ENCODE measurements around the gene DNAH11. TPM values are rescaled to one million over a fixed set of nuclear protein-coding genes. Genes with fewer than 3 reads are reported as not detected.
"Not testable (repeated sequence)": the region's sequence is repeated elsewhere in the genome, so short reads cannot be mapped to it uniquely, and the experiment has no call there.

The DNAH11 gene
- total RNA-seq, 1 experiment from 2014 or later = 0.39 TPM

- intact Hi-C loops (cut with micrococcal nuclease); H3K27ac ChIP-seq (ENCODE audit: low read depth, low read length); H3K36me3 ChIP-seq (ENCODE audit: control insufficient read depth in 1 of 2, insufficient read depth in 2 of 2, low read length in 2 of 2); H3K27me3 ChIP-seq (ENCODE audit: insufficient read depth, low read length); ATAC-seq; H3K4me2 ChIP-seq (ENCODE audit: low read length); H3K9me3 ChIP-seq (ENCODE audit: control insufficient read depth in 1 of 2, insufficient read depth in 1 of 2, low read depth in 1 of 2, low read length in 2 of 2); RAD21 ChIA-PET (ENCODE audit: low non-redundant PET in 1 of 2, low total read pairs in 2 of 2, uncharacterized antibody in 2 of 2, unreplicated experiment in 2 of 2); H3K9me2 ChIP-seq (ENCODE audit: insufficient read depth); H3K9ac ChIP-seq (ENCODE audit: low read length); H3K79me2 ChIP-seq (ENCODE audit: insufficient read depth, low read length); POLR2A ChIA-PET; H4K20me1 ChIP-seq (ENCODE audit: insufficient read depth); H2AFZ ChIP-seq (ENCODE audit: low read depth, low read length, poor library complexity, severe bottlenecking); DNase-seq (ENCODE audit: low read depth, low spot score); H3K4me3 ChIP-seq (replicated peaks in 1 of 2; ENCODE audit: low read depth in 1 of 2, low read length in 2 of 2); H3K4me1 ChIP-seq (ENCODE audit: control insufficient read depth in 1 of 2, insufficient read depth in 2 of 2, low read length in 2 of 2); BruUV-seq (replicated peaks); CTCF ChIA-PET: not testable (repeated sequence)
Observed at GRCh38 chr7:21700587-21700986, 157.7 kb downstream of the DNAH11 start.

- H3K9me2 ChIP-seq (ENCODE audit: insufficient read depth) = no peaks in the 10 kb centered on the region
- H3K4me2 ChIP-seq (ENCODE audit: low read length) = no peak overlapping the region
- no peaks in the 10 kb centered on the region for H4K20me1 ChIP-seq (ENCODE audit: insufficient read depth)
- no peaks in the 10 kb centered on the region for H3K9me3 ChIP-seq (ENCODE audit: control insufficient read depth in 1 of 2, insufficient read depth in 1 of 2, low read depth in 1 of 2, low read length in 2 of 2)
- TF ChIP-seq SP1 (IDR thresholded peaks at IDR 0.05; ENCODE audit: low read depth) (no peak), MAX (IDR thresholded peaks at IDR 0.05) (no peak), RAD21 (IDR thresholded peaks at IDR 0.05; ENCODE audit: low read depth) (no peak), CEBPB (IDR thresholded peaks at IDR 0.05; ENCODE audit: low read depth) (no peak), JUND (IDR thresholded peaks at IDR 0.05) (no peak), EGR1 (IDR thresholded peaks at IDR 0.05; ENCODE audit: low read depth) (no peak), CBX3 (IDR thresholded peaks at IDR 0.05; ENCODE audit: low read depth) (no peak), ATF3 (IDR thresholded peaks at IDR 0.05) (no peak)
- H3K4me1 ChIP-seq (ENCODE audit: control insufficient read depth in 1 of 2, insufficient read depth in 2 of 2, low read length in 2 of 2) = no peaks in the 10 kb centered on the region
- H3K9ac ChIP-seq (ENCODE audit: low read length) = no peak overlapping the region
- no peak for ATAC-seq
- no peak overlapping the region for H3K4me3 ChIP-seq (replicated peaks in 1 of 2; ENCODE audit: low read depth in 1 of 2, low read length in 2 of 2)
- no peaks in the 10 kb centered on the region for H3K36me3 ChIP-seq (ENCODE audit: control insufficient read depth in 1 of 2, insufficient read depth in 2 of 2, low read length in 2 of 2)
- intact Hi-C loops (cut with micrococcal nuclease) = no loop called here
- no TSS peak for BruUV-seq (replicated peaks)
- RAD21 ChIA-PET (ENCODE audit: low non-redundant PET in 1 of 2, low total read pairs in 2 of 2, uncharacterized antibody in 2 of 2, unreplicated experiment in 2 of 2) = no interaction called here
- POLR2A ChIA-PET = no interaction called here
- H3K27me3 ChIP-seq (ENCODE audit: insufficient read depth, low read length) = no peaks in the 10 kb centered on the region
- no peak overlapping the region for H3K27ac ChIP-seq (ENCODE audit: low read depth, low read length)
- no peak for DNase-seq (ENCODE audit: low read depth, low spot score)
- CTCF ChIA-PET = no interaction called here
- H2AFZ ChIP-seq (ENCODE audit: low read depth, low read length, poor library complexity, severe bottlenecking) = no peak overlapping the region
- no peaks in the 10 kb centered on the region for H3K79me2 ChIP-seq (ENCODE audit: insufficient read depth, low read length)
Observed at GRCh38 chr7:21702303-21702702, 159.5 kb downstream of the DNAH11 start.

Data from HCT116 (cell line).